Heart right ventricle (tissue), 16 donors: ENCODE measurements around the gene CCDC50. TPM values are rescaled to one million over a fixed set of nuclear protein-coding genes. Genes with fewer than 3 reads are reported as not detected.

Experiments
- ATAC-seq, 8 donors: fragments of 200-7000 bp; cut with Tn5 transposase; one replicate each; pipeline ENCODE4 v1.9.1; 2020; ENCODE audit warnings: mild to moderate bottlenecking in 8 of 8, moderate library complexity in 8 of 8, moderate number of reproducible peaks in 1 of 8
- DNase-seq, 2 donors: peaks; one replicate each; pipeline ENCODE4 v3.0.0-alpha.2; 2020
- H3K27ac ChIP-seq, 10 donors: fragments of 200-600 bp; sonication (generic) in 2 of 10; one replicate each; pipeline versions ENCODE4 v1.5.0 to v1.8.0; 2020 to 2022; ENCODE audit warnings: mild to moderate bottlenecking in 3 of 10
- H3K27me3 ChIP-seq, 7 donors: fragments of 200-600 bp; one replicate each; pipeline ENCODE4 v1.8.0; 2021 to 2022; ENCODE audit warnings: mild to moderate bottlenecking in 2 of 7
- H3K36me3 ChIP-seq, 9 donors: fragments of 200-600 bp; sonication (generic) in 1 of 9; one replicate each; pipeline versions ENCODE4 v1.5.0 to v1.8.0; 2020 to 2022; ENCODE audit warnings: mild to moderate bottlenecking in 2 of 9
- H3K4me1 ChIP-seq, 9 donors: fragments of 200-600 bp; sonication (generic) in 1 of 9; one replicate each; pipeline versions ENCODE4 v1.5.0 to v1.8.0; 2020 to 2022; ENCODE audit warnings: mild to moderate bottlenecking in 4 of 9
- H3K4me3 ChIP-seq, 10 donors: fragments of 200-600 bp; sonication (generic) in 2 of 10; one replicate each; pipeline versions ENCODE4 v1.5.0 to v1.8.0; 2020 to 2022; ENCODE audit warnings: mild to moderate bottlenecking in 7 of 10, moderate library complexity in 2 of 10
- H3K9me3 ChIP-seq, 11 donors: fragments of 200-600 bp in 10 of 11; sonication (generic) in 2 of 11; one replicate each; pipeline versions ENCODE4 v1.5.0 to v1.8.0; 2013 to 2022; ENCODE audit warnings: mild to moderate bottlenecking in 2 of 11, control low read depth in 1 of 11, moderate library complexity in 1 of 11
- WGBS, 2 donors: extraction: QIAGEN DNeasy Blood & Tissue Kit; methylation state at CpG; one replicate each; pipeline ENCODE4 v1.1.7; 2013; ENCODE audit warnings: inconsistent platforms in 1 of 2; 5-methylcytosine and 5-hydroxymethylcytosine counted together
- intact Hi-C, 10 donors: fragments of 100-400 bp; cut with DNase I; formaldehyde crosslinking; loops; one replicate each; pipeline versions ENCODE4 v1.11.1 to v1.14.2; 2022
- long read RNA-seq, 3 donors: library from polyadenylated mRNA; unstranded; transcript quantifications; one replicate each; pipeline ENCODE4 v2.0.0, GENCODE V29; 2020 to 2021
- polyA plus RNA-seq, 2 donors: library from polyadenylated mRNA; stranded (reverse); fragments of 200-250 nt; gene quantifications; one replicate each; pipeline ENCODE4 v1.2.3, GENCODE V29; 2013
- total RNA-seq, 10 donors: library from RNA; stranded (reverse); fragmentation: NEBNext Ultra II Directional in 3 of 10; extraction: Animal tissue kit (Norgen Biotek cat#: 25700) in 3 of 10; gene quantifications; one replicate each; pipeline versions ENCODE4 v1.2.1 to v1.2.4, GENCODE V29; 2021 to 2023
- TF ChIP-seq, protein P1 (sequence below), 9 donors: fragments of 200-600 bp; sonication (generic) in 2 of 9; IDR thresholded peaks; one replicate each; pipeline versions ENCODE4 v1.5.0 to v1.8.0; 2021 to 2022; ENCODE audit warnings: antibody characterized with exemption in 9 of 9, mild to moderate bottlenecking in 5 of 9, moderate library complexity in 1 of 9
- donor health status: Arrhythmogenic right ventricular cardiomyopathy.
- donor health status: ischemic (EF 13 %, LVEDD 7.1; RV severe dilation, severe dysfunction).
- donor health status: healthy with polysubstance abuse.
- donor health status: DM: no; HTN: yes; CAD: no.
- donor health status: DM: no; HTN: no; CAD: no.
- donor health status: ischemic (EF 25% LVEDD 6.9; RV normal size, moderate dysfunction).
- donor health status: ischemic (EF 25% LVEDD 5.7; RV mildly dilated, moderate dysfunction).
- donor health status: healthy.
- donor health status: DM: yes; HTN: yes; CAD: no.
- donor health status: Ischemic cardiomyopathy.
- donor health status: ischemic (EF 35%, LVEDD 5.7; RV mildly dilated, moderate dysfunction).
- donor health status: nonischemic (EF 11% LVEDD 7.7; RV severe dilation, severe dysfunction).
- donor health status: DM: yes; HTN: yes; CAD: no.
- donor health status: PGD.
- donor health status: ischemic (EF 29% LVEDD 5.4; RV normal size, mild dysfunction).
- donor health status: nonischemic (EF 23%, LVEDD 6.1; RV moderate dilation, normal function).

CCDC50 gene, protein sequence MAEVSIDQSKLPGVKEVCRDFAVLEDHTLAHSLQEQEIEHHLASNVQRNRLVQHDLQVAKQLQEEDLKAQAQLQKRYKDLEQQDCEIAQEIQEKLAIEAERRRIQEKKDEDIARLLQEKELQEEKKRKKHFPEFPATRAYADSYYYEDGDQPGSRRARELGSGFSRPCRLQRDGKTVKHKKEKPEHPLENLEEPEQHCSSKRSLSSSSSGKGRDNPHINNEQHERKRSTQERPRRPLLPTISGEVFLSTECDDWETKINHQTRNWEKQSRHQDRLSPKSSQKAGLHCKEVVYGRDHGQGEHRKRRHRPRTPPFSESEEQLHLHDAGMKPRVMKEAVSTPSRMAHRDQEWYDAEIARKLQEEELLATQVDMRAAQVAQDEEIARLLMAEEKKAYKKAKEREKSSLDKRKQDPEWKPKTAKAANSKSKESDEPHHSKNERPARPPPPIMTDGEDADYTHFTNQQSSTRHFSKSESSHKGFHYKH
- total RNA-seq (10 to 100 TPM; 39.5 to 58.8 (median 51.2) TPM), polyA plus RNA-seq (10 to 100 TPM; 14.3 to 37.7 TPM)
- long read RNA-seq, donor 1, transcript CCDC50-202 (11 exons, 1,926 nt), result major isoform, 53 of 62 reads
- long read RNA-seq, donor 1, partial matches to known transcripts, result 5 of 62 reads
- long read RNA-seq, donor 1, other reads (novel, unspliced or antisense), result 4 of 62 reads
- long read RNA-seq, donor 2, full-length matches to known transcripts, result 51 of 71 reads
- long read RNA-seq, donor 2, partial matches to known transcripts, result 6 of 71 reads
- long read RNA-seq, donor 2, other reads (novel, unspliced or antisense), result 14 of 71 reads
- long read RNA-seq, donor 3, full-length matches to known transcripts, result 144 of 165 reads
- long read RNA-seq, donor 3, partial matches to known transcripts, result 14 of 165 reads
- long read RNA-seq, donor 3, other reads (novel, unspliced or antisense), result 7 of 165 reads

DNA sequence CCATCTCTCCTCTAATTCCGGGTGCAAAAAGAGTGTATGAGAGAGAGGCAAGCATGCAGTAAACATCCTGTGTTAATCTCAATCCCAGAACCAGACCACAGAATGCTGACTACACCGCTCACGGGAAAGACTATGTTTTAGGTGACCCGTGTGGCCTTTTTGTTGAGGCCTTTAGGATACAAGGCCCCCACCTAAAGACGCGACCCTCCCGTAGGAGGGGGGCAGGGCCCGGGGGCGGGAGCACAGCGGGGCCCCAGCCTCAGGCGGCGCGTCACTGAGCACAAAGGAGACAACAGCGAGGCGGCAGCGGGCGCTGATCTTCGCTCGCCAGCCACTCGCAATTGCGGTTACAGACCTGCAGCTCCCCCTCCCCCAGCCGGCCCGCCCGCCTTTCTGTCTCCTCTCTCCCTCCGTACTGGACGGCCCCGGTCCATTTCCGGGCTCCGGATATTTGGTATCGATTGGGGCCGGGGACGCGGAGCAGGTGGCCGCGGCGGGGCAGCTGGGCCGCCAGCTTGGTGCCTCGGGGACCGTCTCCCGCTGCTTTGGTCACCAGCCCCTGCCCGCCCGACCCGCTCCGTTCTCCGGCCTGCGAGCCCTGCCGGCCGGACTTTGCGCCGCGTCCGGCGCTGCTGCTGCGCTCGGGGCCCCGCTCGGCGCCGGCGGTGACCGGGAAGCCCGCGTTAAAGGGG is at the start of gene CCDC50:
Gene CCDC50 (plus strand): TSS at position 433 of the 692 bp plus-strand sequence. CDS start 281 bp downstream, outside the sequence.
- TF ChIP-seq, protein P1, sequence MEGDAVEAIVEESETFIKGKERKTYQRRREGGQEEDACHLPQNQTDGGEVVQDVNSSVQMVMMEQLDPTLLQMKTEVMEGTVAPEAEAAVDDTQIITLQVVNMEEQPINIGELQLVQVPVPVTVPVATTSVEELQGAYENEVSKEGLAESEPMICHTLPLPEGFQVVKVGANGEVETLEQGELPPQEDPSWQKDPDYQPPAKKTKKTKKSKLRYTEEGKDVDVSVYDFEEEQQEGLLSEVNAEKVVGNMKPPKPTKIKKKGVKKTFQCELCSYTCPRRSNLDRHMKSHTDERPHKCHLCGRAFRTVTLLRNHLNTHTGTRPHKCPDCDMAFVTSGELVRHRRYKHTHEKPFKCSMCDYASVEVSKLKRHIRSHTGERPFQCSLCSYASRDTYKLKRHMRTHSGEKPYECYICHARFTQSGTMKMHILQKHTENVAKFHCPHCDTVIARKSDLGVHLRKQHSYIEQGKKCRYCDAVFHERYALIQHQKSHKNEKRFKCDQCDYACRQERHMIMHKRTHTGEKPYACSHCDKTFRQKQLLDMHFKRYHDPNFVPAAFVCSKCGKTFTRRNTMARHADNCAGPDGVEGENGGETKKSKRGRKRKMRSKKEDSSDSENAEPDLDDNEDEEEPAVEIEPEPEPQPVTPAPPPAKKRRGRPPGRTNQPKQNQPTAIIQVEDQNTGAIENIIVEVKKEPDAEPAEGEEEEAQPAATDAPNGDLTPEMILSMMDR (IDR thresholded peaks at IDR 0.05), result no peak
- Histone ChIP-seq H3K4me1 (peaks cover 9 to 48% (median 43%) of the 10 kb centered on the region in 9 donors), H3K27ac (peak within 1 kb of the TSS; percentile 90 to 99 (median 97)), H3K4me3 (peak within 1 kb of the TSS; percentile 77 to 97 (median 92)), H3K36me3 (no peaks in the 10 kb centered on the region), H3K27me3 (no peaks in the 10 kb centered on the region), H3K9me3 (no peaks in the 10 kb centered on the region)
- DNase-seq, result peak; percentile 89 to 90
- peak; percentile 86 to 94 (median 92) for ATAC-seq
- WGBS, 2 donors, result 0% methylated on average over 63 of the region's 63 CpGs
- intact Hi-C loops, result loop anchor here in 2 of 10 donors (1.0 to 5.0 kb wide), 2 partner anchors 33 to 34 kb away; no protein-coding TSS in a partner anchor

DNA sequence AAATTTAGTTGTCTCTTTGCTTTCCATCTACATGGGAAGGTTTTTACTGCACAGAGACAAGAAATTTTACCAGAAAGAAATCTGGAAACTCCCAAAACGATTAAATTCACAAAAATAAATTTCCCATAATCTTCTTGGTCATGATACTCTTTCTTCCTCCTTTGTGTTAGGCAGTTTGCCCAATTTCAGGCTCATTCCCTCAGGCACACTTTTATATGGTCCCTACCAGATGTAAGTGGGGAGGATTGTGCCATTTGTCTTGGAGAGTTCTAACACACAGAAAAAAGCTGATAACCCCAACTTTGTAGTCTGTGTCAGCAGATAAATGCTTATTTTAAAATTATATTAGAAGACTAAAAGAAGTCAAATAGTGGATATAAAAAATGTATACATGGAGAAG is 49.1 kb upstream of the CCDC50 start:
- Histone ChIP-seq H3K9me3 (no peaks in the 10 kb centered on the region), H3K4me3 (no peak overlapping the region), H3K27ac (no peak overlapping the region), H3K4me1 (no peaks in the 10 kb centered on the region), H3K27me3 (no peaks in the 10 kb centered on the region), H3K36me3 (no peaks in the 10 kb centered on the region)
- TF ChIP-seq, protein P1 (IDR thresholded peaks at IDR 0.05), result no peak
- 38 to 52% methylated on average over 1 of the region's 1 CpG for WGBS, 2 donors
- DNase-seq, result no peak
- intact Hi-C loops, result no loop called here
- ATAC-seq, result no peak

DNA sequence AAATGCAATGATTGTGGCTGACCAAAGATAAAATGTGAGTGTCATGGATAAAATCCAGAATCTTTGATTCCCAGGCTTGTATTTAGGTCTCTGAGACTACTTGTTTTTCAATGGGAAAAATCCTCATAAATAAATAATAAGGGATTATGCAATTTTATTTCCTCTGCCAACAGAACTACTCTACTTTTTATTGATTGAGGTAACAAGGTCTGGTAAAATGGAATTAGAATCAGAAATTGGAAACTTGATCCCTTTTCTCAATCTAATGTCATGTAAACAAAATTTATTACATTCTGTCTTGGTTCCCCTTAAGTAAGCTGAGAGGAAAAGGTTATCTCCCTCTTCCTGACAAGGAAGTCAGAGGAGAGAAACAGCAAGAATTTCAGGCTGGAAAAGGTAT is 48.3 kb upstream of the CCDC50 start:
- TF ChIP-seq, protein P1 (IDR thresholded peaks at IDR 0.05), result no peak

More for the DNA sequence above, 48.3 kb upstream of the CCDC50 start:
- DNase-seq (no peak), ATAC-seq (no peak)
- Histone ChIP-seq H3K9me3 (no peaks in the 10 kb centered on the region), H3K36me3 (no peaks in the 10 kb centered on the region), H3K4me3 (no peak overlapping the region), H3K4me1 (no peaks in the 10 kb centered on the region), H3K27me3 (no peaks in the 10 kb centered on the region), H3K27ac (no peak overlapping the region)
- intact Hi-C loops, result no loop called here
